Thyroid gland (tissue), 4 donors: ENCODE data around the gene ZBTB40.

Experiments
- POLR2A ChIP-seq, 2 donors: fragments of 450-650 bp; IDR thresholded peaks; one replicate each; pipeline ENCODE4 v1.6.1; 2017; ENCODE audit warnings: antibody characterized with exemption in 2 of 2, mild to moderate bottlenecking in 2 of 2, moderate library complexity in 1 of 2
- TF ChIP-seq, protein P1 (sequence below), 6 experiments: fragments of 200-600 bp in 3 of 6; fragments of 450-650 bp in 3 of 6; sonication (generic) in 3 of 6; IDR thresholded peaks; one replicate each; pipeline ENCODE4 v1.5.1; 2016 to 2019; ENCODE audit warnings: antibody characterized with exemption in 6 of 6, mild to moderate bottlenecking in 2 of 6, inconsistent platforms in 1 of 6, moderate library complexity in 1 of 6

DNA sequence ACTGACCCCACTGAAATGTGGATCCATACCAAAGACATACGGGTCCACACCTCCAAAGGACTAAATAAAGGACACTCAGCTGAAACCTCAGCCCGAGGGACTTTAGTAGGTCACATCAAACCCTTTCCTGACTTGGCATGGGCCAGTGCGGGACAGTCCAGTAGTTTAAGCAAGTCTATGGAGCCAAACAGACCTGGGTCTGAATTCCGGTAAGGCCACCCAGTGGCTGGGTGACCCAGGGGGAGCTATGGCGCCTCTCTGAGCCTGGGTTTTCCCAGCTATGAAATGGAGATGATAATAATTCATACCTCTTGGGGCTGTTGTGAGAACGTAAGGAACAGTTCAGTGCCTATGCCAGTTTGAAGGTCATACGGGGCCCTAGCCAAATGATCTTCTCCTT lies 36.2 kb upstream of the ZBTB40 start:
- TF ChIP-seq, protein P1, sequence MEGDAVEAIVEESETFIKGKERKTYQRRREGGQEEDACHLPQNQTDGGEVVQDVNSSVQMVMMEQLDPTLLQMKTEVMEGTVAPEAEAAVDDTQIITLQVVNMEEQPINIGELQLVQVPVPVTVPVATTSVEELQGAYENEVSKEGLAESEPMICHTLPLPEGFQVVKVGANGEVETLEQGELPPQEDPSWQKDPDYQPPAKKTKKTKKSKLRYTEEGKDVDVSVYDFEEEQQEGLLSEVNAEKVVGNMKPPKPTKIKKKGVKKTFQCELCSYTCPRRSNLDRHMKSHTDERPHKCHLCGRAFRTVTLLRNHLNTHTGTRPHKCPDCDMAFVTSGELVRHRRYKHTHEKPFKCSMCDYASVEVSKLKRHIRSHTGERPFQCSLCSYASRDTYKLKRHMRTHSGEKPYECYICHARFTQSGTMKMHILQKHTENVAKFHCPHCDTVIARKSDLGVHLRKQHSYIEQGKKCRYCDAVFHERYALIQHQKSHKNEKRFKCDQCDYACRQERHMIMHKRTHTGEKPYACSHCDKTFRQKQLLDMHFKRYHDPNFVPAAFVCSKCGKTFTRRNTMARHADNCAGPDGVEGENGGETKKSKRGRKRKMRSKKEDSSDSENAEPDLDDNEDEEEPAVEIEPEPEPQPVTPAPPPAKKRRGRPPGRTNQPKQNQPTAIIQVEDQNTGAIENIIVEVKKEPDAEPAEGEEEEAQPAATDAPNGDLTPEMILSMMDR (IDR thresholded peaks at IDR 0.05): no peak
- TF ChIP-seq POLR2A (IDR thresholded peaks at IDR 0.05): no peak
